HEK293 (cell line): ENCODE results near the gene HOXB9.

Source experiments
- CTCF ChIA-PET: fragments of 350-600 bp; formaldehyde crosslinking; extraction: SDS; loops from one replicate; lab custom pipeline; 2021; ENCODE audit warnings: antibody characterized with exemption; lab: Yijun Ruan, JAX
- POLR2A ChIA-PET: fragments of 300-600 bp; formaldehyde crosslinking; extraction: SDS; loops from one replicate; lab custom pipeline; 2020; ENCODE audit warnings: antibody characterized with exemption, inconsistent platforms; lab: Yijun Ruan, JAX
- H3K27ac ChIP-seq: fragments of 200-500 bp; sonication (Bioruptor generic); 2 replicates; pipeline ENCODE4 v1.5.1; 2014; ENCODE audit warnings: low read depth, low read length, control low read depth, inconsistent platforms; ENCODE audit errors: extremely low read depth
- H3K36me3 ChIP-seq, 2 experiments: fragments of 200-500 bp in 1 of 2; sonication (Bioruptor generic) in 1 of 2; 1 replicate in 1 of 2; 2 replicates in 1 of 2; pipeline ENCODE4 v1.5.1; 2014 to 2017; ENCODE audit warnings: inconsistent platforms in 2 of 2, low read length in 2 of 2; ENCODE audit not compliant: control insufficient read depth in 2 of 2, insufficient read depth in 1 of 2
- H3K4me1 ChIP-seq: fragments of 200-500 bp; sonication (Bioruptor generic); 2 replicates; pipeline ENCODE4 v1.5.1; 2014; ENCODE audit warnings: mild to moderate bottlenecking, low read length, inconsistent platforms; ENCODE audit not compliant: control insufficient read depth, insufficient read depth
- H3K4me3 ChIP-seq: 2 replicates; pipeline ENCODE4 v1.5.1; 2011; ENCODE audit warnings: low read depth, mild to moderate bottlenecking, control low read depth, low read length, moderate library complexity
- H3K9me3 ChIP-seq: fragments of 200-500 bp; sonication (Bioruptor generic); 2 replicates; pipeline ENCODE4 v1.5.1; 2014; ENCODE audit warnings: low read depth, low read length, inconsistent platforms; ENCODE audit not compliant: control insufficient read depth, insufficient read depth
- EGR2 ChIP-seq: fragments of 450-650 bp; formaldehyde crosslinking; IDR thresholded peaks from 2 replicates; pipeline ENCODE4 v1.5.1; 2016; ENCODE audit warnings: low read depth, missing biosample characterization, missing genetic modification characterization
- KLF1 ChIP-seq: fragments of 450-650 bp; formaldehyde crosslinking; IDR thresholded peaks from 2 replicates; pipeline ENCODE4 v1.5.1; 2016; ENCODE audit warnings: missing biosample characterization, missing genetic modification characterization
- PRDM1 ChIP-seq: fragments of 450-650 bp; formaldehyde crosslinking; IDR thresholded peaks from 2 replicates; pipeline ENCODE4; 2016; ENCODE audit warnings: missing biosample characterization, missing genetic modification characterization
- PRDM6 ChIP-seq: fragments of 450-650 bp; formaldehyde crosslinking; IDR thresholded peaks from 2 replicates; pipeline ENCODE4 v1.5.1; 2017; ENCODE audit warnings: missing biosample characterization, missing genetic modification characterization
- YY1 ChIP-seq: fragments of 450-650 bp; formaldehyde crosslinking; IDR thresholded peaks from 2 replicates; pipeline ENCODE4 v1.5.1; 2018; ENCODE audit warnings: missing biosample characterization, missing genetic modification characterization
- ZFHX2 ChIP-seq: fragments of 450-650 bp; formaldehyde crosslinking; conservative IDR thresholded peaks from 2 replicates; pipeline ENCODE4 v1.5.1; 2016; ENCODE audit warnings: missing biosample characterization, missing genetic modification characterization
- ZNF10 ChIP-seq: fragments of 450-650 bp; formaldehyde crosslinking; IDR thresholded peaks from 2 replicates; pipeline ENCODE4 v1.5.1; 2017; ENCODE audit warnings: missing biosample characterization, missing genetic modification characterization
- ZNF140 ChIP-seq: fragments of 450-650 bp; formaldehyde crosslinking; IDR thresholded peaks from 2 replicates; pipeline ENCODE4 v1.5.1; 2016; ENCODE audit warnings: missing biosample characterization, missing genetic modification characterization
- ZNF280C ChIP-seq: fragments of 450-650 bp; formaldehyde crosslinking; IDR thresholded peaks from 2 replicates; pipeline ENCODE4 v1.5.1; 2016; ENCODE audit warnings: missing biosample characterization, missing genetic modification characterization
- ZNF37A ChIP-seq: fragments of 450-650 bp; IDR thresholded peaks from 2 replicates; pipeline ENCODE4 v1.5.1; 2018; ENCODE audit warnings: missing biosample characterization, missing genetic modification characterization
- ZNF433 ChIP-seq: fragments of 450-650 bp; formaldehyde crosslinking; IDR thresholded peaks from 2 replicates; pipeline ENCODE4 v1.5.1; 2016; ENCODE audit warnings: missing biosample characterization, missing genetic modification characterization, low read depth
- ZNF596 ChIP-seq: fragments of 450-650 bp; IDR thresholded peaks from 2 replicates; pipeline ENCODE4 v1.5.0; 2018; ENCODE audit warnings: missing biosample characterization, mild to moderate bottlenecking, missing genetic modification characterization, moderate library complexity
- ZNF600 ChIP-seq: fragments of 450-650 bp; formaldehyde crosslinking; IDR thresholded peaks from 2 replicates; pipeline ENCODE4 v1.5.1; 2016; ENCODE audit warnings: missing biosample characterization, missing genetic modification characterization
- ZNF837 ChIP-seq: fragments of 450-650 bp; formaldehyde crosslinking; IDR thresholded peaks from 2 replicates; pipeline ENCODE4 v1.5.1; 2016; ENCODE audit warnings: missing biosample characterization, missing genetic modification characterization
- TF ChIP-seq, protein P1 (sequence below): fragments of 450-650 bp; formaldehyde crosslinking; IDR thresholded peaks from 2 replicates; pipeline ENCODE4 v1.5.1; 2016; ENCODE audit warnings: missing biosample characterization, missing genetic modification characterization
- TF ChIP-seq, protein P2 (sequence below): fragments of 450-650 bp; formaldehyde crosslinking; IDR thresholded peaks from 2 replicates; pipeline ENCODE4 v1.5.1; 2016; ENCODE audit warnings: missing biosample characterization, missing genetic modification characterization

Gene HOXB9

DNA sequence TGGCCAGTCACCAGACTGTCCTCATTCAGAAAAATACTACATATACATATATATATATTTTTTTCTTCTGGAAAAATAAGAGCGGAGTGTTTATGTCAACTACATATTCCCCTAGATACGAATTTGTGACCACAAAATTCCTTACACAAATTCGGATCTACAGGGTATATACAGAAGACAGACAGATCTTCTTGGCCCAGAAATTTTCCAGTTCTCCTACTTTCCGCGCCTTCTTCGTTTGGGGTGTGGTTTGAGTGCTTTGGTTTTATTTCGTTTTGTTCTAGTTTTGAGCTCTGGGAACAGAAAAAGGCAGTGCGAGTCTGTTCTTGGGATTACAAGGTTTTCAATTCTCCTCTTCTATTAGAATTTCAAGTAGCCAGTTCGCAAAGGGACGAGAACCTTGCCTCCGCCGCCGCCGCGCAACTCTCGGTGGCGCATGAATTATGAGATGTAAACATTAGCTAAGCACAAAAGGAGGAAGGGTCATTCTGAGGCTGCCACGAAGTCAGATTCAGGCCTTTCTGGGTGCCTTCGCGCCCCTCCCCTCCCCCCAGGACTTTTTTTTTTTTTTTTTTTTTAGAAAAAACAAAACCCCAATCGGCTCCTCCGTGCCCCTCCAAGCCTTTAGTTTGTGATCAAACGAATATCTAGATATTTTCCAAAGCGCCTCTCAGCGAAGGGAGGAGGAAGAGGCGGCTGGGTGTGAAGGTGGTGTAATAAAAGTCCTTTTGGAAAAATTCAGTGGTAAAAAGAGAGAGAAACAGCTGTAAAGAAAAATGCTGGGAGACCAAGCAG is 46.2 kb downstream of the HOXB9 start:
- H3K4me3 ChIP-seq: no peak overlapping the region
- H3K27ac ChIP-seq: peak overlapping the region; percentile 92; the same call in 1 of the 2 replicates
- ChIA-PET POLR2A (interaction anchor here (0.7 to 1.3 kb wide), 5 partner anchors 13 to 556 kb away, joined by 3 to 9 read pairs (median 4); no protein-coding TSS in a partner anchor), CTCF (interaction anchor here (0.6 to 1.5 kb wide), 5 partner anchors 79 to 364 kb away, joined by 3 read pairs; no protein-coding TSS in a partner anchor)
- peaks cover 65% of the 10 kb centered on the region for H3K4me1 ChIP-seq
- no peaks in the 10 kb centered on the region for H3K9me3 ChIP-seq
- TF ChIP-seq ZNF280C (no peak), ZNF140 (tag by site-specific recombination) (no peak), YY1 (0 out of 2 replicates have a peak, but pooled peaks have one; percentile 11), PRDM1 (tag by site-specific recombination) (no peak), ZNF837 (tag by site-specific recombination) (no peak), ZNF37A (no peak), PRDM6 (tag by site-specific recombination) (peak; percentile 72), ZNF433 (tag by site-specific recombination) (no peak)
- TF ChIP-seq, protein P1, sequence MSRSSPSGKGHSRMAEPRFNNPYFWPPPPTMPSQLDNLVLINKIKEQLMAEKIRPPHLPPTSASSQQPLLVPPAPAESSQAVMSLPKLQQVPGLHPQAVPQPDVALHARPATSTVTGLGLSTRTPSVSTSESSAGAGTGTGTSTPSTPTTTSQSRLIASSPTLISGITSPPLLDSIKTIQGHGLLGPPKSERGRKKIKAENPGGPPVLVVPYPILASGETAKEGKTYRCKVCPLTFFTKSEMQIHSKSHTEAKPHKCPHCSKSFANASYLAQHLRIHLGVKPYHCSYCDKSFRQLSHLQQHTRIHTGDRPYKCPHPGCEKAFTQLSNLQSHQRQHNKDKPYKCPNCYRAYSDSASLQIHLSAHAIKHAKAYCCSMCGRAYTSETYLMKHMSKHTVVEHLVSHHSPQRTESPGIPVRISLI: peak; percentile 87
- peaks cover 0 to 18% of the 10 kb centered on the region in 2 experiments; a peak in 1 of 3 replicates for H3K36me3 ChIP-seq

DNA sequence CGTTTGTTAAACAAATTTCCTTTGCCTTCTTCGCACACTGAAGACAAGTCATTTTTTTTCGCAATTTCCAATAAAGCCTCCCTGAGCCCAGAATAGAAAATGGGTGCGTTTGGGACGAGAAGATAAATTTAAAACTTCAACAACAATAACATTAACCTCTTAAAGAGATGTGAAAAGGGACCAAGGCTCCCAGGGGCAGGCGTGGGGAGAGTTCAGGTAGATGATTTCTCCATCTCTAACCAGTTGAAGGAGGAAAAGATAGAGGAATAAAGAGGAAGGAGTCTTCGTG is 46.7 kb downstream of the HOXB9 start:
- POLR2A ChIA-PET: interaction anchor here (1.3 to 4.1 kb wide), 2 partner anchors 32 to 36 kb away, joined by 3 to 14 read pairs; no protein-coding TSS in a partner anchor
- Histone ChIP-seq H3K4me1 (peaks cover 68% of the 10 kb centered on the region), H3K36me3 (peaks cover 0 to 18% of the 10 kb centered on the region in 2 experiments; a peak in 1 of 3 replicates)

DNA sequence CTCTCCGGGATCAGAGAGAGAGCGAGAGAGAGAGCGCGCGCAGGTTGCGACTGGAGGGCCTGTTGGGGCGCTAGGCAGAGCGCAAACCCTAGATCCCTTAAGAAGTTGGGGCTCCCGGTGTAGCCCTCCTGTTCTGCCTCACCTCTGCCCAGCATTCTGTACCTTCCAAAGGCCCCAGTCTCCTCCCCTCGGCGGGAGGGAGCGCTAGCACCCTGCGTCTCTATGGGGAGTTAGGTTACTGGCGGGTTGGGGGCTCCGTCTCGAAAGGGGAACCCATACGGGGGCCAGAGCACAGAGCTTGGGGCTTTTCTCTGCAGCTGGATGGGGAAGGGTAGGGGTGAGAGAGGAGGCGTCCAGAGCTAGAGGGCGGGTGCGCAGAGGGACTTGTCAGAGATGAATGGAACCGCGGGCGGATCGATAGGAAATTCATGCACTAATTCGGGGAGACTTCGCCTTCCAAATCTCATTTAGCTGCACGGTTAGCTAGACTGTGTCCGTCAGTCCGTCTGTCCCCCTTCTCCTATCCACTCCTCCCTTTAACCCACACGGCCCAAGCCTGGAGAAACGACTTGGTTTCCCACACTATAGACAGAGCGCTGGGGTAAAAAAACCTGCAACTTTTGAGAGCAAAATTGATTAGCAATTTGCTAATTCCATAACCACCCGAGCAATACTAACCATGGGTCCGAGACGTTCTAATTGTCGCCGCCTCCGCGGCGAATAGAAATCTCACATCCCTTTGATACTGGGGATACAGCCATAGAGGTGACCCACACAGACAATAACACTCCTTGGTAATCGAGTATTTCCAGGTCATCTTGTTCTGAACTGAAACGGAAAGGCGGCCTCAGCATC is 47.3 kb downstream of the HOXB9 start:
- POLR2A ChIA-PET: interaction anchor here (0.9 to 4.1 kb wide), 3 partner anchors 9 to 35 kb away, joined by 3 to 14 read pairs (median 3); no protein-coding TSS in a partner anchor
- TF ChIP-seq ZNF600 (peak; percentile 61), EGR2 (tag by site-specific recombination) (0 out of 2 replicates have a peak, but pooled peaks have one; percentile 15), ZNF596 (tag by site-specific recombination) (peak; percentile 79), ZFHX2 (tag by site-specific recombination) (peak; percentile 31; the same call in 1 of the 2 replicates), KLF1 (no peak)
- TF ChIP-seq, protein P2, sequence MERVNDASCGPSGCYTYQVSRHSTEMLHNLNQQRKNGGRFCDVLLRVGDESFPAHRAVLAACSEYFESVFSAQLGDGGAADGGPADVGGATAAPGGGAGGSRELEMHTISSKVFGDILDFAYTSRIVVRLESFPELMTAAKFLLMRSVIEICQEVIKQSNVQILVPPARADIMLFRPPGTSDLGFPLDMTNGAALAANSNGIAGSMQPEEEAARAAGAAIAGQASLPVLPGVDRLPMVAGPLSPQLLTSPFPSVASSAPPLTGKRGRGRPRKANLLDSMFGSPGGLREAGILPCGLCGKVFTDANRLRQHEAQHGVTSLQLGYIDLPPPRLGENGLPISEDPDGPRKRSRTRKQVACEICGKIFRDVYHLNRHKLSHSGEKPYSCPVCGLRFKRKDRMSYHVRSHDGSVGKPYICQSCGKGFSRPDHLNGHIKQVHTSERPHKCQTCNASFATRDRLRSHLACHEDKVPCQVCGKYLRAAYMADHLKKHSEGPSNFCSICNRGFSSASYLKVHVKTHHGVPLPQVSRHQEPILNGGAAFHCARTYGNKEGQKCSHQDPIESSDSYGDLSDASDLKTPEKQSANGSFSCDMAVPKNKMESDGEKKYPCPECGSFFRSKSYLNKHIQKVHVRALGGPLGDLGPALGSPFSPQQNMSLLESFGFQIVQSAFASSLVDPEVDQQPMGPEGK (tag by site-specific recombination): 0 out of 2 replicates have a peak, but pooled peaks have one; percentile 13
- peaks cover 68% of the 10 kb centered on the region for H3K4me1 ChIP-seq

More for the DNA sequence above, 46.7 kb downstream of the HOXB9 start:
- CTCF ChIA-PET: interaction anchor here (0.9 to 1.5 kb wide), 2 partner anchors 78 to 243 kb away, joined by 3 read pairs; no protein-coding TSS in a partner anchor
- H3K9me3 ChIP-seq: no peaks in the 10 kb centered on the region
- TF ChIP-seq ZNF10 (tag by site-specific recombination): peak; percentile 73; the same call in 1 of the 2 replicates
- TF ChIP-seq ZNF837 (tag by site-specific recombination): no peak
- TF ChIP-seq, all 188 proteins: peak for 1
- Histone ChIP-seq H3K4me3 (no peak overlapping the region), H3K27ac (peak overlapping the region; percentile 91; the same call in 1 of the 2 replicates)

More for the DNA sequence above, 47.3 kb downstream of the HOXB9 start:
- Histone ChIP-seq H3K4me3 (peak overlapping the region; percentile 52), H3K36me3 (peaks cover 0 to 13% of the 10 kb centered on the region in 2 experiments; a peak in 2 of 3 replicates), H3K9me3 (no peaks in the 10 kb centered on the region), H3K27ac (peak overlapping the region; percentile 91)
- CTCF ChIA-PET: interaction anchor here (0.8 kb wide), 1 partner anchor 9 kb away, joined by 3 read pairs; no protein-coding TSS in a partner anchor
